ENCODE measurements around the gene SHISA7.

GRCh38 chr19:55447421-55448174 is 4.5 kb upstream of the SHISA7 start:
- TF ChIP-seq CTCF (IDR thresholded peaks at IDR 0.05 in 4 of 5, conservative IDR thresholded peaks at IDR 0.05 in 1 of 5) (no peak), POLR2A (IDR thresholded peaks at IDR 0.05) (no peak)
